Measurements from ENCODE around the gene LRRC2. TPM values are rescaled to one million over a fixed set of nuclear protein-coding genes. Genes with fewer than 3 reads are reported as not detected.
"Not testable (repeated sequence)": the region's sequence is repeated elsewhere in the genome, so short reads cannot be mapped to it uniquely, and the experiment has no call there.

Gene LRRC2
- total RNA-seq, 4 donors from 2014 or later, result 0.35 to 23.9 (median 1.3) TPM

DNA sequence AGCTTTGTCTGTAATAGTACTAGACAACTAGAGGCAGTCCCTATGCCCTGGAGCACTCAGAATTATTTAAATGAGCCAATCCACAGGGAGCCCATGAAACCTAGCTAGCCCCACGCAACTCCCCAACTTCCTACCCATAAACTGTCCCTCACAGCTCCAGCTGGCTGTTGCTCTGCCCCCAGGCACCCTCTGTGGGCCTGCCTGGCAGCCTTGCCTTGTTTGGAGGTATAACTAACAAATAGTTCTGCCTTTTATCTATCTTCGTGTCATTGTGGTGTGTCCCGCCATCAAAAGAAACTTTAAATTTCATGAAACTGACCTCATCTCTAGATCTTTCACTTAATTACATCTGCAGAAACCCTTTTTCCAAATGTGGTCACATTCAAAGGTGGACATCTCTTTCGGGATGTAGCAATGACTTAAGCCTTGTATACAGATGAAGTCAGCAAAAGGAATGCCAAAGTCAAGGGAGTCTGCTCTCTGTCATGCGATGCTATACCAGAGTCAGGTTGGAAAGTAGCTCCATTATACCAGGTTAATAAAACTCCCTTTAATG lies 70.1 kb downstream of the LRRC2 start:
- Histone ChIP-seq H3K4me3 (no peak overlapping the region), H3K27me3 (no peaks in the 10 kb centered on the region), H3K9me3 (no peaks in the 10 kb centered on the region), H3K36me3 (no peaks in the 10 kb centered on the region), H3K27ac (no peak overlapping the region), H3K4me1 (no peaks in the 10 kb centered on the region)
- TF ChIP-seq CTCF (IDR thresholded peaks at IDR 0.05), result no peak
- no peak for TF ChIP-seq POLR2A (IDR thresholded peaks at IDR 0.05)
- no peak for DNase-seq

- H3K4me1 ChIP-seq, H3K9me3 ChIP-seq, H3K36me3 ChIP-seq, H3K27ac ChIP-seq, H3K4me3 ChIP-seq, DNase-seq, H3K27me3 ChIP-seq: not testable (repeated sequence)
Observed at GRCh38 chr3:46494491-46494890, 71.6 kb downstream of the LRRC2 start.

- H3K9me3 ChIP-seq, result no peaks in the 10 kb centered on the region
- peaks cover 0 to 7% (median 4%) of the 10 kb centered on the region in 4 donors for H3K4me1 ChIP-seq
- TF ChIP-seq CTCF (IDR thresholded peaks at IDR 0.05) (no peak), POLR2A (IDR thresholded peaks at IDR 0.05) (no peak)
- DNase-seq, result no peak
- H3K27me3 ChIP-seq, result no peaks in the 10 kb centered on the region
- H3K4me3 ChIP-seq, result no peak overlapping the region
- no peak overlapping the region for H3K27ac ChIP-seq
- H3K36me3 ChIP-seq, result no peaks in the 10 kb centered on the region
Observed at GRCh38 chr3:46492890-46493547, 73.1 kb downstream of the LRRC2 start.

GRCh38 chr3:46491089-46492070 lies 74.7 kb downstream of the LRRC2 start:
- no peaks in the 10 kb centered on the region for H3K36me3 ChIP-seq
- TF ChIP-seq CTCF (IDR thresholded peaks at IDR 0.05) (no peak), POLR2A (IDR thresholded peaks at IDR 0.05) (no peak)
- no peak for DNase-seq
- H3K4me3 ChIP-seq, result no peak overlapping the region
- H3K9me3 ChIP-seq, result no peaks in the 10 kb centered on the region
- H3K27ac ChIP-seq, result no peak overlapping the region
- peaks cover 0 to 7% (median 4%) of the 10 kb centered on the region in 4 donors for H3K4me1 ChIP-seq
- no peaks in the 10 kb centered on the region for H3K27me3 ChIP-seq

GRCh38 chr3:46490338-46491084 lies 75.6 kb downstream of the LRRC2 start:
- Histone ChIP-seq H3K27ac (no peak overlapping the region), H3K4me3 (no peak overlapping the region), H3K36me3 (no peaks in the 10 kb centered on the region), H3K27me3 (no peaks in the 10 kb centered on the region), H3K4me1 (peaks cover 0 to 7% (median 4%) of the 10 kb centered on the region in 4 donors), H3K9me3 (no peaks in the 10 kb centered on the region)
- DNase-seq, result no peak
- no peak for TF ChIP-seq POLR2A (IDR thresholded peaks at IDR 0.05)
- TF ChIP-seq CTCF (IDR thresholded peaks at IDR 0.05), result no peak
